Activated naive CD8-positive, alpha-beta T cell treated with anti-CD3 and anti-CD28 coated beads, Interleukin-2, amount 50 U/mL, for 24 hours (primary cell): ENCODE results near the gene YIF1B.
A peak's percentile ranks its signal among the peaks of the same experiment; 100 is the strongest.
"Not testable (repeated sequence)": the region's sequence is repeated elsewhere in the genome, so short reads cannot be mapped to it uniquely, and the experiment has no call there.

Source experiments
- ATAC-seq: fragments of 150-1000 bp; cut with Tn5 transposase; one replicate; pipeline ENCODE4 v1.10.0; 2021
- DNase-seq: peaks from one replicate; pipeline ENCODE4 v3.0.0; 2021
- H3K27ac Mint-ChIP-seq: one replicate; pipeline ENCODE4 v1.8.0; 2021; ENCODE audit warnings: mild to moderate bottlenecking, mixed read lengths
- H3K27me3 Mint-ChIP-seq: one replicate; pipeline ENCODE4 v1.8.0; 2021; ENCODE audit warnings: mixed read lengths
- H3K36me3 Mint-ChIP-seq: one replicate; pipeline ENCODE4 v1.8.0; 2021; ENCODE audit warnings: low read depth, mixed read lengths
- H3K4me1 Mint-ChIP-seq: one replicate; pipeline ENCODE4 v1.8.0; 2021; ENCODE audit warnings: mixed read lengths
- H3K4me3 Mint-ChIP-seq: one replicate; pipeline ENCODE4 v1.8.0; 2021; ENCODE audit warnings: mild to moderate bottlenecking, moderate library complexity, mixed read lengths
- H3K9me3 Mint-ChIP-seq: one replicate; pipeline ENCODE4 v1.8.0; 2021; ENCODE audit warnings: mixed read lengths

Gene YIF1B

DNA sequence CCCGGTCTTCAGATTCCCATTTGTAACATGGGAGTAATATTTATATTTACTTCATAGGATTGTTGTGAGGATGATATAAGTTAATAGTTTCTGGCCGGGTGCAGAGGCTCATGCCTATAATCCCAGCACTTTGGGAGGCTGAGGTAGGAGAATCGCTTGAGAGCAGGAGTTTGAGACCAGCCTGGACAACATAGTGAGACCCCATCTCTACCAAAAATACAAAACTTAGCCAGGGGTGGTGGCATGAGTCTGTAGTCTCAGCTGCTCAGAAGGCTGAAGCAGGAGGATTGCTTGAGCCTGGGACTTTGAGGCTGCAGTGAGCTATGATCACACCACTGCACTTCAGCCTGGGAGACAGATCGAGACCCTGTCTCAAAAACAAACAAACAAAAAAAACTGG is 31.1 kb upstream of the YIF1B start:
- no peaks in the 10 kb centered on the region for H3K27me3 Mint-ChIP-seq
- H3K9me3 Mint-ChIP-seq = no peaks in the 10 kb centered on the region
- ATAC-seq (no peak), DNase-seq (no peak)
- H3K27ac Mint-ChIP-seq = no peak overlapping the region
- no peaks in the 10 kb centered on the region for H3K4me1 Mint-ChIP-seq
- no peak overlapping the region for H3K4me3 Mint-ChIP-seq
- H3K36me3 Mint-ChIP-seq = no peaks in the 10 kb centered on the region

DNA sequence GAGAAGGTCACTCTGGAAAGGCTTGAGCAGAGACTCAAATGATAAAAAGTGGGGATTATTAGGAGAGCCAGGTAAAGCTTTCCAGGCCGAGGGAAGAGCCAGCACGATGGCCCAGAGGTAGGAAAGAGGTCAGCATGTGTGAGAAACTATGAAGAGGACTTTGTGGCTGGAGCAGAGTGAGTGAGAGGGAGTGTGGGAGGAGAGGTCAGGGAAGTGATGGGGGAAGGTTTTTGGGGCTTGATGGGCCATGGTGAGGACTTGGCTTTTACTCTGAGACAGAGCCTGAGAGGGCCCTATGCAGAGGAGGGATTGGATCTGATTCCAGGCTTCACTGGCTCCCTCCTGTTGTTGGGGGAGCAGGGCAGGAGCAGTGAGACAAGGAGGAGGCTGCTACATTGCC is 25.2 kb upstream of the YIF1B start:
- no peak for ATAC-seq
- no peaks in the 10 kb centered on the region for H3K27me3 Mint-ChIP-seq
- no peak overlapping the region for H3K27ac Mint-ChIP-seq
- no peaks in the 10 kb centered on the region for H3K9me3 Mint-ChIP-seq
- H3K4me3 Mint-ChIP-seq = no peak overlapping the region
- H3K36me3 Mint-ChIP-seq = no peaks in the 10 kb centered on the region
- no peak for DNase-seq
- H3K4me1 Mint-ChIP-seq = peaks cover 8% of the 10 kb centered on the region

DNA sequence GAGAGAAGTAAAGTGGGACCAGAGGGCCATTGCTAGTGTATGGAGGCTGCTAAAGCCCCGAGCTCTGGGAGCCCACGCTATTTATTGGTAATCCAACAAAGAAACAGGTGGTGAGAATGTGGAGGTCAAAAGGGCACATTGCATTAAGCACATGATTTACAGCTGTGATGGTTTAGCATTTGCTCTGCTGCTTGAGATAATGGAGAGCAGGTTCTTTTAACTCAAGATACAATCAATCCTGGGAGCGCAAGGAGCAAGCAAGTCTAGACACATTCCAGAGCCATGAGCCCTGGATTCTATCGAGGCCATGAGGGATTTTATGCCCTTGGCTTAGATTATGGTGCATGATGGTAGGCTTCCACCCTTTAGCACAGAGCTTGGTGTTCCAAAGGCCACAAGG is 23.3 kb upstream of the YIF1B start:
- not testable (repeated sequence) for H3K27me3 Mint-ChIP-seq, H3K36me3 Mint-ChIP-seq, H3K4me1 Mint-ChIP-seq, ATAC-seq, H3K9me3 Mint-ChIP-seq, H3K27ac Mint-ChIP-seq, DNase-seq, H3K4me3 Mint-ChIP-seq

DNA sequence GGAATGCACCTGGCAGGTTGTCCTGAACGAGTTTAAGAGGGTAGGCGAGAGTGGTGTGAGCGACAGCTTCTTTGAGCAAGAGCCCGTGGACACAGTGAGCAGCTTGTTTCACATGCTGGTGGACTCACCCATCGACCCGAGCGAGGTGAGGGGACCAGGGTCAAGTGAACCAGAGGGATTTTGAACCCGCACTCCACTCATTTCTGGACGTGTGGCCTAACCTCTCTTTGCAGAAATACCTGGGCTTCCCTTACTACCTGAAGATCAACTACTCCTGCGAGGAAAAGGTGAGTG is 21.6 kb upstream of the YIF1B start:
- DNase-seq (no peak), ATAC-seq (no peak)
- Mint-ChIP-seq H3K27me3 (no peaks in the 10 kb centered on the region), H3K4me1 (peaks cover 8% of the 10 kb centered on the region), H3K36me3 (no peaks in the 10 kb centered on the region), H3K27ac (peak overlapping the region; percentile 94), H3K4me3 (peak overlapping the region; percentile 85), H3K9me3 (no peaks in the 10 kb centered on the region)

DNA sequence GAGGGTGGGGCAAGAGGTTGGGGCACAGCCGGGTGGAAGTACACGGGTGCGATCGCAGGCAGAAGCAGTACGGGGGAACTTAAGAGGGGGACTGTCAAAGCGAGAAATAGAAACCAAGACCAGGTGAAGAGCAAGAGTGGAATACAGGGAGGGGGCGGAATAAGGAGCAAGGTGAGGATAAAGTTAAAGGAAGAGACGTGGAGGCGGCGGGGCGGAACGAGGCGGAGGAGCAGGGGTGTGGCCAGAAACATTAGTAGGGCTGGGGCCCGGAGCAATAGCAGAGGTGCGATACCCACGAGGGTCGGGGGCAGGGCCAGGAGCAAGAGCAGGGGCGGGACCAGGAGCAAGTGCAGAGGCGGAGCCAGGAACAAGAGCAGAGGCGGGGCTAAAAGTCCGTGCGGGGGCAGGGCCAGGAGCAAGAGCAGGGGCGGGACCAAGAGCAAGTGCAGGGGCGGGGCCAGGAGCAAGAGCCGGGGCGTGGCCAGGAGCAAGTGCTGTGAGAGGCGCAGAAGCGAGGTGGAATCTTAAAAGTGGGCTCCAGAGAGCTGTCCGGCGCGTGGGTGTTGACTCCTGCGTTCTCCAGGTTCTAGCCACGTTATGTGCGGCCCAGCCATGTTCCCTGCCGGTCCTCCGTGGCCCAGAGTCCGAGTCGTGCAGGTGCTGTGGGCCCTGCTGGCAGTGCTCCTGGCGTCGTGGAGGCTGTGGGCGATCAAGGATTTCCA is 21.1 kb upstream of the YIF1B start:
- H3K4me1 Mint-ChIP-seq = peaks cover 8% of the 10 kb centered on the region
- H3K27me3 Mint-ChIP-seq = no peaks in the 10 kb centered on the region

DNA sequence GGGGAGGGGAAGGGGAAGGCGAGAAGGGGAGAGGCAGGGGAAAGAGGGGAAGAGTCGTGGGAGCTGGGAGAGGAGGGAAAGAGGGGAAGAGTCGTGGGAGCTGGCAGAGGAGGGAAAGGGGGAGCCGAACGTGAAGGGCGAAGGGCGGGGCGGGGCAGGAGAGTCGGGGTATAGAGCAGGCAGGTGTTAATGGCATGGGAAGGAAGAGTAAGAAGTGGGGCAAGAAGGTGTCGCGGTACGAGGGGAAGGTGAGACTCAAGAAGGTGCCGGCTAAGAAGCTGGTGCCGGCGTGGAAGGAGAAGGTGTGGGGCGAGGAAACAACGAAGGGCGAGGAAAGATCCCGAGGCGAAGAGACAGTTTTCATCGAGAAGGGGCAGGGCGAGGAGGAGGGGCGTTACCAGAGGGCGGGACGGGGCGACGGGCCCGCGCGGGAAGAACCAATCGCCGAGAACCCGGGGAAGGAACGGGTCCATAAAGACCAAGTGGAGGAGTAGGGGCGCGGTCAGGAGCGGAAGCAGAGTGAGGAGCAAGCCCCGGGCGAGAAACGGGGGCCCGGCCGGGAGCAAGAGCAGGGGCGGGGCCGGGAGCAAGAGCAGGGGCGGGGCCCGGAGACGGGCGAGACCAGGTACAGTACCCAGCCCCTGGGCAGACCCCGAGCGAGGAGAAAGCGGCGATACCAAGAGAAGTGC is 20.3 kb upstream of the YIF1B start:
- DNase-seq (peak; percentile 95), ATAC-seq (peak; percentile 82)
- peak overlapping the region; percentile 85 for H3K4me3 Mint-ChIP-seq
- no peaks in the 10 kb centered on the region for H3K9me3 Mint-ChIP-seq
- H3K27ac Mint-ChIP-seq = peak overlapping the region; percentile 94
- H3K36me3 Mint-ChIP-seq = no peaks in the 10 kb centered on the region
- H3K4me1 Mint-ChIP-seq = peaks cover 8% of the 10 kb centered on the region
- no peaks in the 10 kb centered on the region for H3K27me3 Mint-ChIP-seq

More for the DNA sequence above, 21.1 kb upstream of the YIF1B start:
- Mint-ChIP-seq H3K4me3 (peak overlapping the region; percentile 85), H3K36me3 (no peaks in the 10 kb centered on the region), H3K9me3 (no peaks in the 10 kb centered on the region), H3K27ac (peak overlapping the region; percentile 94)
- peak; percentile 96 for DNase-seq
- peak; percentile 50 for ATAC-seq

DNA sequence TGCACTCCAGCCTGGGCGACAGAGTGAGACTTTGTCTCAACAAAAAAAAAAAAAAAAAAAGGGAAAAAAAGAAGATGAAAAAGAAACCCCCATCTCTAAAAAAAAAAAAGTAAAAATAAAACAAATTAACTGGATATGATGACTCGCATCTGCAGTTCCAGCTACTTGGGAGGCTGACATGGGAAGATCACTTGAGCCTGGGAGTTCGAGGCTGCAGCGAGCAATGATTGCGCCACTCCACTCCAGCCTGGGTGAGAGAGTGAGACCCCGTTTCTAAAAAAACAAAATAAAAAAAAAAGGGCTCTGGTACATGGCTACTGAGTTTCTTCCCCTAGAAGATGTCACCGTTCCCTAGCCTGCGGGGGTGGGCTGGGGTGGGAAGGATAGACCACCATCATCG is 17.5 kb upstream of the YIF1B start:
- no peak overlapping the region for H3K27ac Mint-ChIP-seq
- no peaks in the 10 kb centered on the region for H3K27me3 Mint-ChIP-seq
- peaks cover 8% of the 10 kb centered on the region for H3K4me1 Mint-ChIP-seq
- ATAC-seq (no peak), DNase-seq (no peak)
- no peak overlapping the region for H3K4me3 Mint-ChIP-seq
- no peaks in the 10 kb centered on the region for H3K9me3 Mint-ChIP-seq
- peaks cover 3% of the 10 kb centered on the region for H3K36me3 Mint-ChIP-seq

DNA sequence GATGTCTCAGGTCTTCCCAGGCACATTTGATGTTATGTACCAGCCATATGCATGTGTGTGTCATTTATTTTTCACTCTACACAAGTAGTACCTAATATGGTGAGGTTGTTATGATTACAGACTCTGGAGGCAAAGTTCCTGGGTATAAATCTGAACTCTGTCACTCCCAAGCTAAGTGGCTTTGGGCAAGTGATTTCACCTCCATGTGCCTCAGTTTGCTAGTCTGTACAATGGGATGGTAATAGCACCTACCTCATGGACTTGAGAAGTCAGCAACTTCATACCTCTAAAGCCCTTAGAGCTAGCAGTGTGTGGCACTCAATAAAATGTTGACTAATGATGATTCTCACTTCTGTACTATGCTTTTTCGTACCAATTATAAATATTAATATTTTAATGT is 16.0 kb upstream of the YIF1B start:
- H3K27me3 Mint-ChIP-seq = no peaks in the 10 kb centered on the region
- H3K36me3 Mint-ChIP-seq = peaks cover 10% of the 10 kb centered on the region
- H3K4me3 Mint-ChIP-seq = no peak overlapping the region
- H3K9me3 Mint-ChIP-seq = no peaks in the 10 kb centered on the region
- ATAC-seq = no peak
- no peak overlapping the region for H3K27ac Mint-ChIP-seq
- DNase-seq = no peak
- H3K4me1 Mint-ChIP-seq = peaks cover under 1% of the 10 kb centered on the region

DNA sequence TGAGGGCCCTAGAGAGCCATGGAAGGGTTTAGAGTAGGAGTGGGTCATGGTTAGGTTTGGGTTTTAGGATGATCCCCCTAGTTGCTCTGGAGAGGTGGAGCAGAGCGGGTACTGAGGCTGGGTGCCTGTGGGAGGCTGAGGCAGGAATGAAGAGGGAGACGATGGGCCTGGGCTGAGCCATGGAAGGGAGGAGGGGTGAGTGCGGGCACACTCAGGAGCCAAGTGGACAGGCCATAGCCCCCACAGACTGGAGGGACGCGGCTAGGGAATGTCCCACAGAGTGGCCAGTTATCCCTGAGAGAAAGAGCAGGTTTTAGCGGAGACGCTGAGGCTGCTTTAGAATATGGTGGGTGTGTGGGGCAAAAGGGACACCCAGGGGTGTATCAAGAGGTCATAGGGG is 13.9 kb upstream of the YIF1B start:
- H3K27ac Mint-ChIP-seq = no peak overlapping the region

DNA sequence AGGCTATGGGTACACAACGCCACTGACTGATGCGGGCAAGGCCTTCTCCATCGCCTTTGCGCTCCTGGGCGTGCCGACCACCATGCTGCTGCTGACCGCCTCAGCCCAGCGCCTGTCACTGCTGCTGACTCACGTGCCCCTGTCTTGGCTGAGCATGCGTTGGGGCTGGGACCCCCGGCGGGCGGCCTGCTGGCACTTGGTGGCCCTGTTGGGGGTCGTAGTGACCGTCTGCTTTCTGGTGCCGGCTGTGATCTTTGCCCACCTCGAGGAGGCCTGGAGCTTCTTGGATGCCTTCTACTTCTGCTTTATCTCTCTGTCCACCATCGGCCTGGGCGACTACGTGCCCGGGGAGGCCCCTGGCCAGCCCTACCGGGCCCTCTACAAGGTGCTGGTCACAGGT is 10.8 kb upstream of the YIF1B start:
- H3K9me3 Mint-ChIP-seq = no peaks in the 10 kb centered on the region
- no peaks in the 10 kb centered on the region for H3K27me3 Mint-ChIP-seq

More for the DNA sequence above, 13.9 kb upstream of the YIF1B start:
- no peak for DNase-seq
- Mint-ChIP-seq H3K4me3 (no peak overlapping the region), H3K4me1 (no peaks in the 10 kb centered on the region), H3K9me3 (no peaks in the 10 kb centered on the region), H3K27me3 (no peaks in the 10 kb centered on the region), H3K36me3 (peaks cover 10% of the 10 kb centered on the region)
- no peak for ATAC-seq

DNA sequence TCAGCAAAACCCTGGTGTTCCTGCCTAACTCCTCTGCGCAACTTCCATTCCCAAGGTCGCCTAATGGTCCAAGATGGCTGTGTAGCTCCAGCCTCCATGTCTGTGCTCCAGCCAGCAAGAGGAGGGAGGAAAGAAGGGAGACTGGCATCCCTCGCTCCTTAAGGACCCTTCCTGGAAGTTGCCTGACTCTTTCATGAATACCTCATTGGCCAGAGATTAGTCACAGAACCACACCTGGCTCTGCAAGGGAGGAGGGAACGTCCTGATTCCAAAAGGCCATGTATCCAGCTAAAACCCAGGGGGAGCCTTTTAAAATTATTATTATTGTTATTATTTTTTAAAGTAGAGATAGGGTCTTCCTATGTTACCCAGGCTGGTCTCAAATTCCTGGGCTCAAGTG is 8.7 kb upstream of the YIF1B start:
- DNase-seq (no peak), ATAC-seq (no peak)
- Mint-ChIP-seq H3K9me3 (no peaks in the 10 kb centered on the region), H3K27ac (no peak overlapping the region), H3K27me3 (no peaks in the 10 kb centered on the region), H3K36me3 (peaks cover 10% of the 10 kb centered on the region), H3K4me1 (peaks cover 14% of the 10 kb centered on the region), H3K4me3 (no peak overlapping the region)

More for the DNA sequence above, 10.8 kb upstream of the YIF1B start:
- ATAC-seq = no peak
- no peak overlapping the region for H3K27ac Mint-ChIP-seq
- no peak for DNase-seq
- peaks cover 10% of the 10 kb centered on the region for H3K36me3 Mint-ChIP-seq
- H3K4me1 Mint-ChIP-seq = peaks cover 2% of the 10 kb centered on the region
- no peak overlapping the region for H3K4me3 Mint-ChIP-seq

DNA sequence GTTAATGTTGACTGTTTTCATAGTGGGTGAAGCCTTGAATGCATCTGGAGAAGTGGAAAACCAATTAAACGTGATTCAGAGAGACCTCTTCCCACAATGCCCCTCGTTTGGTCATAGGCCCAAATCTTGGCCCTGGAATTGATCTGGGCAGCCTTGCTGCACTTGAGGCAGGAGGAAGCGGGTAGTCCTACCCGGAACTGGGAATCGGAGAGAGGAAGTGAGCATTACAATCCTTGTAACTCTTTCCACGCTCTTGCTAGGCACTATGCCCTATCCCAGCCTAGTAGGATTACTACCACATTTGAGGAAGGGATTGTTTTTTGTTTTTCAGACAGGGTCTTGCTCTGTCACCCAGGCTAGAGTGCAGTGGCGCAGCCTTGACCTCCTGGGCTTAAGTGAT is 7.5 kb upstream of the YIF1B start:
- Mint-ChIP-seq H3K27ac (no peak overlapping the region), H3K4me3 (no peak overlapping the region), H3K36me3 (peaks cover 7% of the 10 kb centered on the region), H3K27me3 (peaks cover 1% of the 10 kb centered on the region), H3K9me3 (no peaks in the 10 kb centered on the region), H3K4me1 (peaks cover 25% of the 10 kb centered on the region)
- ATAC-seq = no peak
- DNase-seq = no peak

DNA sequence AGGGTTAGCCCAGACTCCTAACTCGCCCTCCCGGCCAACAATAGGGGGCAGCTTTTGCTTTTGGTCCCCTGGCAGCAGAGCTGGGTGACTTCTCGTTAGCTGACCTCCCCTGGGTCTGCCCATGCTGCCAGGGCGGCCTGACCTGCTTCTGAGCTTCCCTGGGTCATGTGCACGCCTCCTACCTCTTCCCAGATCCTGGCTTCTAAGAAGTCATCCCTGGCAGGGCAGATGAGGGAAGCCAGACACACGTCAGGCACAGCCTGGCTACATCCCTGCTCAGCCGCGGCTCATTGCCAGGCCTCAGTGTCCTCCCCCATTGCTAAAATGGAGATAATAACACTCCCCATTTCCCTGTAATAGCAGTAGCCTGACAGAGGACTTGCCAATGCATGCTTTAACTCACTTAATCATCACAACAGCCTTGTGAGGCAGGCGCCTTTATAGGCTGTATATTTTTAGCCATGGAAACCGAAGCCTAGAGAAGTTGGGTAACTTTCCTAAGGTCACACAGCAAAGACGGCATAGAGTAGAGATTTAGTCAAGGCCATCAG is 6.0 kb upstream of the YIF1B start:
- no peak overlapping the region for H3K27ac Mint-ChIP-seq
- no peaks in the 10 kb centered on the region for H3K9me3 Mint-ChIP-seq
- no peak for ATAC-seq
- peaks cover 1% of the 10 kb centered on the region for H3K27me3 Mint-ChIP-seq
- peak overlapping the region; percentile 81 for H3K4me3 Mint-ChIP-seq
- DNase-seq = no peak
- H3K36me3 Mint-ChIP-seq = no peaks in the 10 kb centered on the region
- peaks cover 36% of the 10 kb centered on the region for H3K4me1 Mint-ChIP-seq

DNA sequence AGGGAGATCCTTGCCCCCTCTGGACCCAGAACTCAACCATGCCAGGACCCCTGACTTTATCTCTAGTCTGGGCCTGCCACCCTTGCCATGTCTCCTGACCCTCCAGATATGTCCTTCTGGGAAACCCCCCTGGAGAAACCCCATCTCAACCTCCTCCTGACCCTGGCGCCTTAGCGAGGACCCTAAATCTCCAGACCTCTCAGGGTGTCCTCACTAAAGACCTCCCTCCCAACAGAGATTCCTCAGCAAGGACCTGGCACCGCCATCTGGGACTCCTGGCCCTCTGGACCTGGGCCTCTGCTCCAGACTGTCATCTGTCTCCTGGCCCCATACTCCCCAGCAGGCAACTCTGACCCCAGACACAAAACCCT is 5.2 kb upstream of the YIF1B start:
- ATAC-seq (no peak), DNase-seq (no peak)
- Mint-ChIP-seq H3K36me3 (no peaks in the 10 kb centered on the region), H3K4me1 (peaks cover 43% of the 10 kb centered on the region), H3K9me3 (no peaks in the 10 kb centered on the region), H3K27ac (no peak overlapping the region), H3K4me3 (peak overlapping the region; percentile 81), H3K27me3 (peaks cover 1% of the 10 kb centered on the region)

DNA sequence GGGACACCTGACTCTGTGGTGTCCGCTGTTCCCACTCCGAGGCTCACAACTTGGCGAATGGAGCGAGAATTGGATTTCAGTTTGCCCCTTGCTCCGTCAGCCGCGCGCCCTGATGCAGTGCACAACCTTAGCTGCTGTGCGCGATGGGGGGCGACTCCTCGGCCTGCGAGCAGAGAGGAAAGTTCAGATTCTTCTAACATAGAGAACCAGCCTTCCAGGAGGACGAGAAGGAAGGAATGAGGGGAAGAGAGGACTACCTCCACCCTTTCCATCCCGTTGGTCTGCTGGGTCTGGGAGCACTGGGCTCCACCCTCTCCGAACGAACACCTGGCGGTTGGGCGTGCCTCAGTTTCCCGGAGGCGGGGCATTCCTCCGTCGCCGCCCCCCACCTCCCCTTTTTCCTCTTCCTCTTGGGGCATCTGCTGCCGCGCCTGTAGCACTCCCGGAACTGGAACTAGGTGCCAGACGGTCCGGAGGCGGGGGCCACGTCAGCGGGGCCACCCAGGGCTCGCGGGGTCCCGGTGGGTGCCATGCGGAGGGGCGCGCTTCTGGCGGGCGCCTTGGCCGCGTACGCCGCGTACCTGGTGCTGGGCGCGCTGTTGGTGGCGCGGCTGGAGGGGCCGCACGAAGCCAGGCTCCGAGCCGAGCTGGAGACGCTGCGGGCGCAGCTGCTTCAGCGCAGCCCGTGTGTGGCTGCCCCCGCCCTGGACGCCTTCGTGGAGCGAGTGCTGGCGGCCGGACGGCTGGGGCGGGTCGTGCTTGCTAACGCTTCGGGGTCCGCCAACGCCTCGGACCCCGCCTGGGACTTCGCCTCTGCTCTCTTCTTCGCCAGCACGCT is 3.9 kb upstream of the YIF1B start, which contains the start of gene KCNK6:
Gene KCNK6, plus strand, starts transcription at position 425 of the 838 bp plus-strand sequence. Its CDS starts 106 bp downstream, at position 531.
- peaks cover 1% of the 10 kb centered on the region for H3K27me3 Mint-ChIP-seq
- ATAC-seq (peak; percentile 6), DNase-seq (peak; percentile 62)

More for the DNA sequence above, 3.9 kb upstream of the YIF1B start, which contains the start of gene KCNK6:
- peaks cover 48% of the 10 kb centered on the region for H3K4me1 Mint-ChIP-seq
- H3K4me3 Mint-ChIP-seq = peak within 1 kb of the TSS; percentile 81
- peak within 1 kb of the TSS; percentile 46 for H3K27ac Mint-ChIP-seq
- no peaks in the 10 kb centered on the region for H3K9me3 Mint-ChIP-seq
- no peaks in the 10 kb centered on the region for H3K36me3 Mint-ChIP-seq
